CD8-positive, alpha-beta memory T cell (primary cell): ENCODE data around the gene RINL. TPM values are rescaled to one million over a fixed set of nuclear protein-coding genes. Genes with fewer than 3 reads are reported as not detected.

Source experiments
- CTCF ChIA-PET: fragments of 350-600 bp; sonication (Branson Sonifier 250); formaldehyde crosslinking; loops from one replicate; lab custom pipeline; 2021; ENCODE audit warnings: antibody characterized with exemption; lab: Charles Lee
- POLR2A ChIA-PET: fragments of 350-600 bp; sonication (Branson Sonifier 250); formaldehyde crosslinking; loops from one replicate; lab custom pipeline; 2021; ENCODE audit warnings: antibody characterized with exemption; lab: Charles Lee
- DNase-seq, 5 donors: peaks; one replicate each; pipeline versions ENCODE4 v3.0.0 to v3.0.0-alpha.2; 2020 to 2022; ENCODE audit warnings: mixed read lengths in 1 of 5
- H3K27ac ChIP-seq: one replicate; pipeline ENCODE4 v1.7.0; 2013; ENCODE audit warnings: low read depth, mild to moderate bottlenecking, low read length, moderate library complexity
- H3K27me3 ChIP-seq: 2 replicates; pipeline ENCODE4 v1.7.0; 2013; ENCODE audit warnings: low read length, mild to moderate bottlenecking; ENCODE audit not compliant: insufficient read depth, poor library complexity, severe bottlenecking
- H3K36me3 ChIP-seq: 2 replicates; pipeline ENCODE4 v1.7.0; 2013; ENCODE audit warnings: mild to moderate bottlenecking, low read length, moderate library complexity; ENCODE audit not compliant: insufficient read depth
- H3K4me1 ChIP-seq: 2 replicates; pipeline ENCODE4 v1.7.0; 2013; ENCODE audit warnings: mild to moderate bottlenecking, low read length, moderate library complexity; ENCODE audit not compliant: insufficient read depth
- H3K4me3 ChIP-seq: 2 replicates; pipeline ENCODE4 v1.7.0; 2013; ENCODE audit warnings: mild to moderate bottlenecking, low read length
- H3K9me3 ChIP-seq: 2 replicates; pipeline ENCODE4 v1.7.0; 2013; ENCODE audit warnings: mild to moderate bottlenecking, low read length
- H3K27ac Mint-ChIP-seq, 8 donors: one replicate each; pipeline ENCODE4 v1.8.0; 2020 to 2021; ENCODE audit warnings: mixed read lengths in 8 of 8, mild to moderate bottlenecking in 6 of 8, inconsistent platforms in 3 of 8, moderate library complexity in 3 of 8
- H3K27me3 Mint-ChIP-seq, 2 donors: one replicate each; pipeline ENCODE4 v1.8.0; 2020 to 2021; ENCODE audit warnings: mixed read lengths in 2 of 2, mild to moderate bottlenecking in 1 of 2, moderate library complexity in 1 of 2
- H3K36me3 Mint-ChIP-seq, 3 donors: one replicate each; pipeline ENCODE4 v1.8.0; 2020 to 2021; ENCODE audit warnings: mixed read lengths in 3 of 3, inconsistent platforms in 1 of 3, mild to moderate bottlenecking in 1 of 3
- H3K4me1 Mint-ChIP-seq, 3 donors: one replicate each; pipeline ENCODE4 v1.8.0; 2020 to 2021; ENCODE audit warnings: mixed read lengths in 3 of 3, inconsistent platforms in 1 of 3, mild to moderate bottlenecking in 1 of 3
- H3K4me3 Mint-ChIP-seq, 7 donors: one replicate each; pipeline ENCODE4 v1.8.0; 2020 to 2021; ENCODE audit warnings: mixed read lengths in 7 of 7, mild to moderate bottlenecking in 6 of 7, moderate library complexity in 4 of 7, inconsistent platforms in 2 of 7
- H3K9me3 Mint-ChIP-seq, 5 donors: one replicate each; pipeline ENCODE4 v1.8.0; 2020 to 2022; ENCODE audit warnings: mixed read lengths in 5 of 5, mild to moderate bottlenecking in 3 of 5, moderate library complexity in 2 of 5, inconsistent platforms in 1 of 5
- polyA plus RNA-seq: library from polyadenylated mRNA; unstranded; fragments of 300-500 nt; fragmentation: Illumina TruSeq; gene quantifications from one replicate; pipeline ENCODE4 v1.2.3, GENCODE V29; 2021
- total RNA-seq, 2 experiments: library from RNA; stranded (reverse); gene quantifications; one replicate each; pipeline ENCODE4 v1.2.3, GENCODE V29; 2021

The RINL gene
- total and polyA plus RNA-seq, 3 experiments from 2014 or later, result 42.6 to 85.4 (median 82.3) TPM

GRCh38 chr19:38918526-38918925 lies 40.5 kb upstream of the RINL start:
- H3K36me3 Mint-ChIP-seq, result peaks cover 0 to 21% (median 12%) of the 10 kb centered on the region in 3 donors
- Histone ChIP-seq H3K9me3 (no peaks in the 10 kb centered on the region), H3K4me1 (no peaks in the 10 kb centered on the region), H3K27me3 (no peaks in the 10 kb centered on the region), H3K4me3 (no peak overlapping the region), H3K27ac (no peak overlapping the region), H3K36me3 (no peaks in the 10 kb centered on the region)
- ChIA-PET POLR2A (no interaction called here), CTCF (interaction anchor here (2.0 kb wide), 1 partner anchor 11 kb away, joined by 9 read pairs; the partner anchor contains the start of genes MRPS12 and SARS2)
- H3K27me3 Mint-ChIP-seq, result no peaks in the 10 kb centered on the region
- no peak overlapping the region for H3K27ac Mint-ChIP-seq
- H3K4me1 Mint-ChIP-seq, result no peaks in the 10 kb centered on the region
- H3K4me3 Mint-ChIP-seq, result no peak overlapping the region
- H3K9me3 Mint-ChIP-seq, result no peaks in the 10 kb centered on the region
- DNase-seq, result no peak

- H3K36me3 Mint-ChIP-seq, result peaks cover 0 to 21% (median 12%) of the 10 kb centered on the region in 3 donors
- ChIA-PET POLR2A (no interaction called here), CTCF (interaction anchor here (2.0 kb wide), 1 partner anchor 12 kb away, joined by 9 read pairs; the partner anchor contains the start of genes MRPS12 and SARS2)
- Histone ChIP-seq H3K9me3 (no peaks in the 10 kb centered on the region), H3K27me3 (no peaks in the 10 kb centered on the region), H3K4me3 (no peak overlapping the region), H3K36me3 (no peaks in the 10 kb centered on the region), H3K4me1 (no peaks in the 10 kb centered on the region), H3K27ac (no peak overlapping the region)
- no peaks in the 10 kb centered on the region for H3K27me3 Mint-ChIP-seq
- no peaks in the 10 kb centered on the region for H3K9me3 Mint-ChIP-seq
- no peak overlapping the region for H3K4me3 Mint-ChIP-seq
- DNase-seq, result no peak
- H3K27ac Mint-ChIP-seq, result peak overlapping the region in 1 of 8 donors; percentile 33
- no peaks in the 10 kb centered on the region for H3K4me1 Mint-ChIP-seq
Observed at GRCh38 chr19:38917921-38918491, 39.9 kb upstream of the RINL start.

GRCh38 chr19:38917516-38917915 lies 39.4 kb upstream of the RINL start:
- Mint-ChIP-seq H3K27ac (peak overlapping the region in 1 of 8 donors; percentile 47), H3K4me3 (no peak overlapping the region), H3K9me3 (no peaks in the 10 kb centered on the region), H3K4me1 (no peaks in the 10 kb centered on the region), H3K27me3 (peaks cover 0 to 2% of the 10 kb centered on the region in 2 donors), H3K36me3 (peaks cover 0 to 20% (median 12%) of the 10 kb centered on the region in 3 donors)
- POLR2A ChIA-PET, result no interaction called here
- no peaks in the 10 kb centered on the region for H3K36me3 ChIP-seq
- H3K27ac ChIP-seq, result no peak overlapping the region
- H3K4me3 ChIP-seq, result no peak overlapping the region
- no peaks in the 10 kb centered on the region for H3K27me3 ChIP-seq
- no peak for DNase-seq
- CTCF ChIA-PET, result no interaction called here
- no peaks in the 10 kb centered on the region for H3K4me1 ChIP-seq
- H3K9me3 ChIP-seq, result no peaks in the 10 kb centered on the region

- H3K4me1 ChIP-seq, result no peaks in the 10 kb centered on the region
- H3K4me1 Mint-ChIP-seq, result no peaks in the 10 kb centered on the region
- ChIA-PET POLR2A (interaction anchor here (0.5 kb wide), 1 partner anchor 8 kb away, joined by 4 read pairs; no protein-coding TSS in a partner anchor), CTCF (interaction anchor here (1.0 kb wide), 1 partner anchor 12 kb away, joined by 3 read pairs; no protein-coding TSS in a partner anchor)
- H3K27ac Mint-ChIP-seq, result no peak overlapping the region
- H3K27me3 Mint-ChIP-seq, result peaks cover 0 to 2% of the 10 kb centered on the region in 2 donors
- H3K4me3 ChIP-seq, result no peak overlapping the region
- H3K9me3 ChIP-seq, result no peaks in the 10 kb centered on the region
- peaks cover 0 to 9% (median 1%) of the 10 kb centered on the region in 3 donors for H3K36me3 Mint-ChIP-seq
- H3K9me3 Mint-ChIP-seq, result no peaks in the 10 kb centered on the region
- H3K4me3 Mint-ChIP-seq, result no peak overlapping the region
- H3K36me3 ChIP-seq, result no peaks in the 10 kb centered on the region
- no peak for DNase-seq
- no peak overlapping the region for H3K27ac ChIP-seq
- H3K27me3 ChIP-seq, result no peaks in the 10 kb centered on the region
Observed at GRCh38 chr19:38915329-38916321, 37.5 kb upstream of the RINL start.

- no peak overlapping the region for H3K27ac ChIP-seq
- no peaks in the 10 kb centered on the region for H3K4me1 ChIP-seq
- Mint-ChIP-seq H3K4me1 (peaks cover 0 to 3% (median 1%) of the 10 kb centered on the region in 3 donors), H3K9me3 (no peaks in the 10 kb centered on the region), H3K27me3 (peaks cover 0 to 2% of the 10 kb centered on the region in 2 donors), H3K27ac (peak overlapping the region in 1 of 8 donors; percentile 94), H3K36me3 (peaks cover 0 to 9% (median 0%) of the 10 kb centered on the region in 3 donors), H3K4me3 (no peak overlapping the region)
- H3K4me3 ChIP-seq, result no peak overlapping the region
- CTCF ChIA-PET, result interaction anchor here (1.0 kb wide), 1 partner anchor 13 kb away, joined by 3 read pairs; no protein-coding TSS in a partner anchor
- H3K36me3 ChIP-seq, result no peaks in the 10 kb centered on the region
- POLR2A ChIA-PET, result no interaction called here
- H3K9me3 ChIP-seq, result no peaks in the 10 kb centered on the region
- no peaks in the 10 kb centered on the region for H3K27me3 ChIP-seq
- DNase-seq, result no peak
Observed at GRCh38 chr19:38913958-38914357, 35.9 kb upstream of the RINL start.

- Mint-ChIP-seq H3K4me1 (peaks cover 5 to 8% (median 6%) of the 10 kb centered on the region in 3 donors), H3K4me3 (no peak overlapping the region), H3K27me3 (peaks cover 0 to 2% of the 10 kb centered on the region in 2 donors), H3K9me3 (no peaks in the 10 kb centered on the region), H3K27ac (no peak overlapping the region), H3K36me3 (peaks cover under 1 to 16% (median under 1%) of the 10 kb centered on the region in 3 donors)
- ChIA-PET POLR2A (interaction anchor here (0.6 kb wide), 1 partner anchor 15 kb away, joined by 3 read pairs; no protein-coding TSS in a partner anchor), CTCF (interaction anchor here (0.6 kb wide), 1 partner anchor 58 kb away, joined by 3 read pairs; no protein-coding TSS in a partner anchor)
- no peak for DNase-seq
- H3K36me3 ChIP-seq, result no peaks in the 10 kb centered on the region
- H3K27ac ChIP-seq, result no peak overlapping the region
- no peaks in the 10 kb centered on the region for H3K27me3 ChIP-seq
- H3K4me1 ChIP-seq, result no peaks in the 10 kb centered on the region
- H3K9me3 ChIP-seq, result no peaks in the 10 kb centered on the region
- no peak overlapping the region for H3K4me3 ChIP-seq
Observed at GRCh38 chr19:38912600-38913514, 34.8 kb upstream of the RINL start.

- no peak overlapping the region for H3K27ac ChIP-seq
- H3K27me3 ChIP-seq, result no peaks in the 10 kb centered on the region
- no peaks in the 10 kb centered on the region for H3K4me1 ChIP-seq
- no peak overlapping the region for H3K4me3 Mint-ChIP-seq
- no peaks in the 10 kb centered on the region for H3K36me3 ChIP-seq
- H3K4me3 ChIP-seq, result no peak overlapping the region
- CTCF ChIA-PET, result interaction anchor here (0.5 kb wide), 1 partner anchor 13 kb away, joined by 3 read pairs; no protein-coding TSS in a partner anchor
- H3K9me3 Mint-ChIP-seq, result no peaks in the 10 kb centered on the region
- H3K9me3 ChIP-seq, result no peaks in the 10 kb centered on the region
- POLR2A ChIA-PET, result interaction anchor here (0.6 kb wide), 1 partner anchor 1588 kb away, joined by 3 read pairs; no protein-coding TSS in a partner anchor
- peaks cover 4 to 29% (median 5%) of the 10 kb centered on the region in 3 donors for H3K36me3 Mint-ChIP-seq
- H3K4me1 Mint-ChIP-seq, result peaks cover 7 to 8% (median 8%) of the 10 kb centered on the region in 3 donors
- H3K27ac Mint-ChIP-seq, result peak overlapping the region in 1 of 8 donors; percentile 43
- DNase-seq, result no peak
- peaks cover 0 to 2% of the 10 kb centered on the region in 2 donors for H3K27me3 Mint-ChIP-seq
Observed at GRCh38 chr19:38911388-38912001, 33.4 kb upstream of the RINL start.
